T-helper 1 cell (primary cell): ENCODE results near the gene TEX44.
"Not testable (repeated sequence)": the region's sequence is repeated elsewhere in the genome, so short reads cannot be mapped to it uniquely, and the experiment has no call there.

Source experiments
- DNase-seq, 5 donors: peaks; one replicate each; pipeline ENCODE4 v3.0.0-alpha.2; 2012 to 2020
- total RNA-seq, 4 donors: gene quantifications; one replicate each; lab custom pipeline; 2026; lab: John Stamatoyannopoulos, UW

The TEX44 gene
- total RNA-seq = 0 reads per million in 4 donors

GRCh38 chr2:231592636-231593145 lies at the start of gene TEX44:
Gene TEX44, plus strand, starts transcription at chr2:231592864. Its CDS starts 88 bp downstream, at chr2:231592952.
- no peak for DNase-seq

DNA sequence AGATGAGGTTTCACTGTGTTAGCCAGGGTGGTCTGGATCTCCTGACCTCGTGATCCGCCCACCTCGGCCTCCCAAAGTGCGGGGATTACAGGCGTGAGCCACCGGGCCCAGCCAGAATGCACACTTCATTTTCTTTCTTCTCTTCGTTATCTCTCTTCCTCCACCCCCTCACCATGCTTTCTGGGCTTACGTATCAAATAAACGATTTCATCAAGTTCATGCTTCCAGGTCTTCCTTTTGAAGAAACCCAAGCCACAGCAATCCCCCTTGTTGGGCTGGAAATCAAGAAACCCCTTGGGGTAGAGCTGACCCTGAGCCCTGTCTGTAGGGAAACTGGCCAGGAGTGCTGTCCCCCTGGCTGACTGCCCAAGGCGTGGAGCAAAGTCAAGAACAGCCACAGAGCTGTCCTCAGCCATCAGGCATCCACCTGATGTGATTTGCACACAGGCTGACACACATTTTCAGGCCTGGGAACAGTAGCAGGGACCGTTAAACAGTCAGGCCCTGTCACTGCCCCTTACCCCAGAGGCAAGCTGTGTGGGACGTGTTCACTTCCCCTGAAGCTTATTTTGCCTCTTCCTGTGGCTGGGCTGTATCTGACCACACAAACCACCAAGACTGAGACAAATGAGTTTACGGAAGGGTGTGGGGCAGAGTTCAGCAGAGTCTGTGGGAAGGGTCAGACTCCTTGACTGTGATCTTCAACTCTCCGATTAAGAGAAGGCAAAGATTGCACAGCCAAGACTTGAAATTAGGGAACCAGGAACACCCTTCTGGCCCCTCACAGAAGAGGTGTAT lies 47.4 kb upstream of the TEX44 start:
- peak in 1 of 5 donors; percentile 95 for DNase-seq

DNA sequence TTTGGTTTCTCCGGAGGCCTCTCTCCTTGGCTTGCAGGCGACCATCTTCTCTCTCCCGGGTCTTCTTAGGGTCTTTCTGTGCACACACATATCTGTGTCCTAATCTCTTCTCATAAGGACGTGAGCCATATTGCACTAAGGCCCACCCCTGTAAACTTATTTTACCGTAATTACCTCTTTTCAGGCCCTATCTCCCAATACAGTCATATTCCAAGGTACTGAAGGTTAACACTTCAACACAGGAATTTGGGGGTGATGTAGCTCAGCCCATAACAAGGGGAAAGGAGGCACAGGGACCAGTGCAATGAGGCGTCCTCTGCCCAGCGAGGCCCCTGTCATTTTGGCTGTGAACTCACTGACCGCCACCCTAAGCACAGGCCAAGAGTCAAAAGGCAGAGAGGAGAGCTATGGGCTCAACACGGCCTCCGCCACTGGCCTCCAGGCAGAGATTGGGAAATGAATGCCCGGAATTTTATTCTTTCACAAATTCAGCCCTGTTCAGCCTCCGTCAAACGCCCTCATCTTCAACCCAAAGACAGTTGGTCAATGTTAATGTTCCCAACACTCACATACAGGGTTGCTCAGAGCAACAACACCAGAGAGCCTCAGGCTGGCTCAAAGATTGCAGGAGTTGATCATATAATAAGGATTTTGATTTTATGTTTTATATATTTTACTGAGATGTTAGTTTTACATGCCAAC lies 46.5 kb upstream of the TEX44 start:
- no peak for DNase-seq

GRCh38 chr2:231547315-231548110 lies 45.2 kb upstream of the TEX44 start:
- DNase-seq = no peak

- DNase-seq = no peak
Observed at GRCh38 chr2:231548752-231549151, 43.9 kb upstream of the TEX44 start.

- DNase-seq = no peak
Observed at GRCh38 chr2:231549446-231550239, 43.0 kb upstream of the TEX44 start.

GRCh38 chr2:231552752-231553151 lies 39.9 kb upstream of the TEX44 start:
- no peak for DNase-seq

- DNase-seq = no peak
Observed at GRCh38 chr2:231554327-231554726, 38.3 kb upstream of the TEX44 start.

- DNase-seq = no peak
Observed at GRCh38 chr2:231554748-231555545, 37.7 kb upstream of the TEX44 start.

GRCh38 chr2:231556496-231556895 lies 36.2 kb upstream of the TEX44 start:
- DNase-seq = not testable (repeated sequence)

DNA sequence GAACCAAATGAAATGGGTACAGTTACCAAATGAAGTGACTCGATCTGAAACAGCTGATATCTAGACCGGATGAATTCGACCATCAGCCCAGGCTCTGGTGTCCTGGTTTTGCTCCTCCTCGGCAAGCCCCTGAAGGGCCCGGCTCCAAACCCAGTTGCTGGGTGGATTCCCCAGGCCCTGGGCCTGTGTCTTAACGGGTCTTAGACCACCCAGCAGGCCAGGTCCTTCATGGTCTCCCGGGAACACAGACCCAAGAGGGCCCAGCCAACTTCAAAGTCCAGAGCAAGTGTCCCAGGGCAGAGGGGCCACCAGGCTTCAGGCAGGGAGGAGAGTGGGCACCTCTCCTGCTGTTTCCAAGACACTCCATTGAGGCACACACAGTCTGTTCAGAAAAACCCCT lies 35.7 kb upstream of the TEX44 start:
- DNase-seq = no peak

GRCh38 chr2:231557571-231558217 lies 35.0 kb upstream of the TEX44 start:
- DNase-seq = peak in 4 of 5 donors; percentile 37 to 84 (median 56)

DNA sequence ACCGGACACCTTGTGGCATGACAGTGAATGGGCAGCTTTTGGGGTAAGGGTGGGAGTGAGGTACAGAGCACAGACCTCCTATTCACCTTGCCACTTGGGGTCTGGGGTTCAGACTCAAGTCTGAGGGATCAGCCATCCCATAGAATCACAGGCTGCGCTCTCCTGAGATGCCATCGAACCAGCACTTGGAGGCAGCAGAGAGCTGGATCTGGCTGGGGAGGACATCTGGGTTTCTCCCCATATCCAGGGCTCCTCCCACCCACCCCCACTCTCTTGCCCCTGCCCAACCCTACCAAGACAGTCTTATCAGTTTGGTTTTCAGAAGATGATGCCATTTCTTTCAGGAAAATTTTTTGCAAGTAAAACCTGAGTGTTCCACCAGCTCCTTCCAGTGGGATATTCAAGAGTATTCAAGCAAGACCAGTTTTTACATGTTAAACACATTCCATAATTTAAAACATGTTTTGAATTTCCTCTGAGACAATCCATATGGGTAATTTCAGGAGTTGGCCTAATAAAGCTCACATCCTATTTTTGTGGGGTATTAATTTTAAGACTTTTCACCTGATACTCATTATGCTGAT lies 29.2 kb upstream of the TEX44 start:
- no peak for DNase-seq

GRCh38 chr2:231565887-231566594 lies 26.6 kb upstream of the TEX44 start:
- DNase-seq = no peak

DNA sequence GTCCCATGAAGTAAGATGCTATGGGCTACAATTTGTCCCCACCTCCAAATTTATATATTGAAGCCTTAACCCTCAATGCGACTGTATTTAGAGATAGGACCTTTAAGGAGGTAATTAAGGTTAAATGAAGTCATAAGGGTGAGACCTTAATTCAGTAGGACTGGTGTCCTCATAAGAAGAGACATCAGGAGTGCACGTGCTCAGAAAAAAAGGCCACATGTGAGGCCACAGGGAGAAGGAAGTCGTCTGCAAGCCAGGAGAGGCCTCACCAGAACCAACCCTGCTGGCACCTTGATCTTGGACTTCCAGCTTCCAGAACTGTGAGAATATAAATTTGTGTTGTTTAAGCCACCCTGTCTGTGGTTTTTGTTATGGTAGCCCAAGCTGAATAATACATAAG lies 25.5 kb upstream of the TEX44 start:
- DNase-seq = no peak

GRCh38 chr2:231568098-231568784 lies 24.4 kb upstream of the TEX44 start:
- DNase-seq = no peak

DNA sequence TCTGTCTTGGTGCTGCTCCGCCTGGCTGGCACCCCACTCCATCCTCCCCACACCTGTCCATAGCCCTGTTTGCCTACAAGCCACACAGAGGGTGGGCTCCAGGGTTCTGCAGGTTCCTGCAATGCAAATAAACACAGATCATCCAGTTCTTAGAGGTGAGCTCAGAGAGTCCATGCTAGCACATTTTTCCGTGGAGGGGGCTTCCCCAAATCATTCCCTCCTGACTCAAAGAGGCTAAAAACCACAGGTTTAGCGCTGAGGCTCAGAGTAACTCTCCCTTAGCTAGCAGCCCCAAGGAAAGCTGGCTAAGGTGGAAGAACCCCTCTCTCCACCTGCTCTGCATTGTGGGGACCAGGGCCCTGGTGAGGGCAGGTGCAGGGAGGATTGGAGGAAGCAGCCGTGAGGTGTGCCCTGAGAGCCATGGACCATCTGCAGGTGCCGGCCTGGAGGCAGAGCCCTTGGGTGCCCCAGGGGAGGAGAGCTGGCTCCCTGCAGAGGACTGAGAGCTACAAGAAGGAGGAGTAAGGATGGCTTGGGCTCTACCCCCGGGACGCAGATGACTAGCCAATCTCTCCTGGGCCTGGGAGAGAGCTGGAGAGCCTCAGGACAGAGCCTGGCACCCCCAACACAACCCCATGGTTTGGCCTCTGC lies 23.8 kb upstream of the TEX44 start:
- no peak for DNase-seq

- DNase-seq = not testable (repeated sequence)
Observed at GRCh38 chr2:231570915-231571314, 21.7 kb upstream of the TEX44 start.
